ENCODE measurements around the gene CCL2.
"Not testable (repeated sequence)": the region's sequence is repeated elsewhere in the genome, so short reads cannot be mapped to it uniquely, and the experiment has no call there.

The CCL2 gene

GRCh38 chr17:34254651-34255380, at the start of gene CCL2:
CCL2 (plus strand) TSS chr17:34255285; CDS start chr17:34255350, 65 bp downstream.
- DNase-seq, result no peak

GRCh38 chr17:34205401-34205800, 49.7 kb upstream of the CCL2 start:
- DNase-seq, result no peak

- DNase-seq, result no peak
Measured at GRCh38 chr17:34206569-34206968, 48.5 kb upstream of the CCL2 start.

- no peak for DNase-seq
Measured at GRCh38 chr17:34207572-34207971, 47.5 kb upstream of the CCL2 start.

- no peak for DNase-seq
Measured at GRCh38 chr17:34218748-34219147, 36.3 kb upstream of the CCL2 start.

GRCh38 chr17:34219405-34219804, 35.7 kb upstream of the CCL2 start:
- DNase-seq, result no peak

GRCh38 chr17:34220045-34220751, 34.9 kb upstream of the CCL2 start:
- no peak for DNase-seq

- no peak for DNase-seq
Measured at GRCh38 chr17:34220752-34221395, 34.2 kb upstream of the CCL2 start.

GRCh38 chr17:34221411-34221810, 33.7 kb upstream of the CCL2 start:
- DNase-seq, result no peak

GRCh38 chr17:34222722-34223497, 32.2 kb upstream of the CCL2 start:
- DNase-seq, result no peak

- no peak for DNase-seq
Measured at GRCh38 chr17:34225046-34225445, 30.0 kb upstream of the CCL2 start.

- DNase-seq, result no peak
Measured at GRCh38 chr17:34226011-34226743, 28.9 kb upstream of the CCL2 start.

GRCh38 chr17:34226744-34227034, 28.4 kb upstream of the CCL2 start:
- no peak for DNase-seq

GRCh38 chr17:34227293-34227692, 27.8 kb upstream of the CCL2 start:
- not testable (repeated sequence) for DNase-seq

GRCh38 chr17:34227707-34228106, 27.4 kb upstream of the CCL2 start:
- no peak for DNase-seq

- DNase-seq, result no peak
Measured at GRCh38 chr17:34228781-34229180, 26.3 kb upstream of the CCL2 start.

GRCh38 chr17:34230342-34230741, 24.7 kb upstream of the CCL2 start:
- no peak for DNase-seq

- DNase-seq, result no peak
Measured at GRCh38 chr17:34234616-34235015, 20.5 kb upstream of the CCL2 start.

GRCh38 chr17:34235389-34236028, 19.6 kb upstream of the CCL2 start:
- DNase-seq, result no peak

GRCh38 chr17:34236281-34236892, 18.7 kb upstream of the CCL2 start:
- DNase-seq, result peak in 1 of 2 experiments; percentile 1

GRCh38 chr17:34237458-34237857, 17.6 kb upstream of the CCL2 start:
- no peak for DNase-seq

- DNase-seq, result no peak
Measured at GRCh38 chr17:34241062-34241461, 14.0 kb upstream of the CCL2 start.

All from NCI-H446 (cell line).